Coronary artery (tissue), 2 donors: ENCODE measurements around the gene DUSP14.
A peak's percentile ranks its signal among the peaks of the same experiment; 100 is the strongest.

Experiments
- DNase-seq: peaks from one replicate; pipeline ENCODE4 v3.0.0-alpha.2; 2017; ENCODE audit warnings: low spot score
- H3K27ac ChIP-seq, 2 donors: fragments of 200-600 bp; sonication (generic); one replicate each; pipeline ENCODE4 v1.5.1; 2016 to 2019
- H3K4me3 ChIP-seq: fragments of 200-600 bp; sonication (generic); 2 replicates; pipeline ENCODE4 v1.5.1; 2016; ENCODE audit warnings: mild to moderate bottlenecking, moderate library complexity
- TF ChIP-seq, protein P1 (sequence below): fragments of 200-600 bp; sonication (generic); IDR thresholded peaks from one replicate; pipeline ENCODE4 v1.5.1; 2019; ENCODE audit warnings: antibody characterized with exemption

Gene DUSP14

GRCh38 chr17:37485938-37486570, 3.6 kb upstream of the DUSP14 start:
- H3K4me3 ChIP-seq: no peak overlapping the region
- no peak overlapping the region for H3K27ac ChIP-seq
- DNase-seq: no peak
- TF ChIP-seq, protein P1, sequence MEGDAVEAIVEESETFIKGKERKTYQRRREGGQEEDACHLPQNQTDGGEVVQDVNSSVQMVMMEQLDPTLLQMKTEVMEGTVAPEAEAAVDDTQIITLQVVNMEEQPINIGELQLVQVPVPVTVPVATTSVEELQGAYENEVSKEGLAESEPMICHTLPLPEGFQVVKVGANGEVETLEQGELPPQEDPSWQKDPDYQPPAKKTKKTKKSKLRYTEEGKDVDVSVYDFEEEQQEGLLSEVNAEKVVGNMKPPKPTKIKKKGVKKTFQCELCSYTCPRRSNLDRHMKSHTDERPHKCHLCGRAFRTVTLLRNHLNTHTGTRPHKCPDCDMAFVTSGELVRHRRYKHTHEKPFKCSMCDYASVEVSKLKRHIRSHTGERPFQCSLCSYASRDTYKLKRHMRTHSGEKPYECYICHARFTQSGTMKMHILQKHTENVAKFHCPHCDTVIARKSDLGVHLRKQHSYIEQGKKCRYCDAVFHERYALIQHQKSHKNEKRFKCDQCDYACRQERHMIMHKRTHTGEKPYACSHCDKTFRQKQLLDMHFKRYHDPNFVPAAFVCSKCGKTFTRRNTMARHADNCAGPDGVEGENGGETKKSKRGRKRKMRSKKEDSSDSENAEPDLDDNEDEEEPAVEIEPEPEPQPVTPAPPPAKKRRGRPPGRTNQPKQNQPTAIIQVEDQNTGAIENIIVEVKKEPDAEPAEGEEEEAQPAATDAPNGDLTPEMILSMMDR: no peak

DNA sequence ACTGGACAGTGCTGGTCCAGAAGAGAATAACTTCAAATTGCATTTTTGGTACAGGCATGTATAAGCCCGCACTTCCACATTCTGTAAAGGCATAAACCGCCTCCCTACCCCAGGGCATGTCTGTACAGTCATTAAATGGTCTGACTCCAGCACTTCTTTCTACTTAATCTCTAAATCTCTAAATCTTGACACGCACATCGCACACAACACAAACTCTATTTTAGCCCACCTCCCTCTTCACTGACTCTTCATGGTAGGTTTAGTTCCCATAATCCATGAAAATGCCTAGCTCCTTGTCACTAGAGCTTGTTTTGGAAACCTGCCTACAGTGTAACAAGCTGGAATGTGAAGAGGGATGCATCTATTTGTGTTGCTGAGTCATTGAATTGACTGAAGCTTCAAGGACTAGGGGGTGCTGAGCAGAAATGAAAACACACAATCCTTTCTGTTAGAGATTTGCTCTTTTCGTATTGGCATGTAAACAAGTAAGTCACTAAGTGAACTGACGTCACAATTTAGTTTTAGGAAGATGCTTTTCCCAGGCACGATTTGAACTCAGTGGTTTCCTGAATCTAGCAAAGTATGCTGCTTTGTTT, 1.6 kb upstream of the DUSP14 start:
- Histone ChIP-seq H3K27ac (peak overlapping the region; percentile 80 to 96), H3K4me3 (peak overlapping the region; percentile 97)
- DNase-seq: no peak
- TF ChIP-seq, protein P1: no peak

DNA sequence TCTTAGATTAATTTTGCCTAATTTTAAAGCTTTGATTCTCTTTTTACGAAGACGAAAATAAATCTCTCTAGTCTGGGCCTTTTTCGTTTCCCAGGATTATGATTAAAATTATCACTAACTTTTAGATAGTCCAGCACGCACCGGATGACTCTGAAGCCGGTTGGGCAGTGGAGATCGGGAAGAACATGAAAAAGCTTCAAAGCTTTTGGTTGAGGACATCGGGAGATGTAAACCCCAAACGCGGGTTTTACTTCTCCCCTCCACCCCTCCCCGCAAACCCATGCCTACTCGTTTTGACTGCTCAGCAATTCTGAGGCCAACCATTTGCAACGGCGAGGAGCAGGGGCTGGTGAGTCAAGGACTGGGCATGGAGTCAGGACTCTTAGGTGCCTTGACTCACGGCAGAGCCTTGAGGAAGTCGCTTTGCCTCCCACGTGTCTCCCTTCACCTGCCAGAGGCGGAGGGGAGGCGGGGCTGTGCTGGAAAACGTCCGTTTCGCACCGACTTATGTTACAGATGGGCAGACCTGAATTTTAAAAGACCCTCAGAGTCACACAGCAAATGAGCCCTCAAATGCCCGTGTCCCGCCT, 989 bp upstream of the DUSP14 start:
- TF ChIP-seq, protein P1: no peak
- peak; percentile 87 for DNase-seq
- Histone ChIP-seq H3K4me3 (peak overlapping the region; percentile 97), H3K27ac (peak overlapping the region; percentile 80 to 96)

DNA sequence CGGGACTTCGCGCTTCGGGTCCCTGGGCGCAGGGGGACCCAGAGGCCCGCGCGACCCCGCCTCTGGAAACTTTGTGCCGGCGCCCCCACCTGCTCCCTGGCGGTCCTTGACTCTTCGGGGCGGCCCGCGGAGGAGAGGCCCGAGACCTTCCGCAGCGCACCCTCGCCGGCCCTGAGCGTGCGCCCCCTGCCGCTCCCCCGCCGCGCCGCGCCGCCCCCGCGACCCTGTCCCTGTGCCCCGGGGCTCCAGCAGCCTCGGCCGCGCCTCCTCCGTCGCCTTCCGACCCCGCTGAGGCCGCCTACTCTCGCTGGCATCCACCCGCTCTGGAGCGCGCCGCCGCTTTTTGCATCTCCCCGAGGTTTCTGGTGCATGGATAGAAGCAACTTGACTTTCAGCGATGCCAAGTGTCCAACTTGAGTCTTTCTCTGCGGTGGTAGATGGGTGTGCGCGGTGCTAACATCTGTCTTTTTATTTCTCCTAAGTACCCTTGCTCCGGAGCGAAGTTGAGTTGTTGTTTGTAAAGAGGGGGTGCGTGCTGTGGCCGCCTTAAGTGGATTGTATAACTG, 414 bp downstream of the DUSP14 start:
- Histone ChIP-seq H3K4me3 (peak overlapping the region; percentile 97), H3K27ac (peak overlapping the region; percentile 80 to 96)
- TF ChIP-seq, protein P1: no peak
- peak; percentile 84 for DNase-seq

DNA sequence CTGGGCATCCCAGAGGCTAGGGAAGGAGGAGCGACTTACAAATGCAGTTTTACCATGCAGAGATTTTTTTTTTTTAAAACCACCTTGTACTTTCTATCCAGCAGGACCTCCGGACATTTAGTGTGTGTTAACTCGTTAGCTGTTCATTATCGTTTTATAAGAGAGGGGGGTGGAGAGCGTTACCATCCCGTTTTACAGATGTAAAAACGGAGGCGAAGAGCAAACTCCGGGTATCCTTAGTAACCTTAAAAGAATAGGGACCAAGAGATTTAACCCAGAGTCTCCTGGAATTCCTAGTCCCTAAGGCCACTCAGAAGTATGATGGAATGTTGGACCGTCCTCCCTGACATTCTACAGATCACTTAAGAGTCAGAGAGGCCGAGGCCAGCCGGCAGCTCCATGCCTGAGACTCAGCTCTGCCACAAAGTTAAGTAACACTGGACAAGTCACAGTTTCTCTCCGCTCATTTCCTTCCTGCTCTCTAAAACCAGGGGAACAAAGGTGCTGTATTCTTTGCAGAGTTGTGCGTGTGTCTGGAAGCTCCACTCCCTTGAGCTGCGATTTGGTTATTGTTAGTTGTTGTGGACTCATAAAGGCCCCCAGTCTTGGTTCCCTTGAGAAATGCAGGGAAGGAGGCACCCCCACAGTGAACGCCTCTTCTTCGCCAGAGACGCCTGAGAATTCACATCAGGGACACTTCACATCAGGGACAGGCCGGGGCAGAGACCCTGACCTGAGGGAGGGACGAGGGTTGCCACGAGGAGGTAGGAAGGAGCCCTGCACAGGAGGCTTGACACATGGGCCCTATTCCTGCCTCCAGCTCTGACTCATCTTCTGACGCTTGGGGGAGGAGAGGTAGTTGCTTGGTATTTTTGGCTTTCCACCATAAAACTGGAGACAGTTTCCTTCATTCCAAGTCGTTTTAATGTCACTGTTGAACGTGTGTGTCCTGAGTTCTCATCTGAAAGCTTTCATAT, 1.2 kb downstream of the DUSP14 start:
- Histone ChIP-seq H3K4me3 (peak overlapping the region; percentile 97), H3K27ac (peak overlapping the region; percentile 80 to 96)
- peak; percentile 85 for DNase-seq
- TF ChIP-seq, protein P1: no peak

DNA sequence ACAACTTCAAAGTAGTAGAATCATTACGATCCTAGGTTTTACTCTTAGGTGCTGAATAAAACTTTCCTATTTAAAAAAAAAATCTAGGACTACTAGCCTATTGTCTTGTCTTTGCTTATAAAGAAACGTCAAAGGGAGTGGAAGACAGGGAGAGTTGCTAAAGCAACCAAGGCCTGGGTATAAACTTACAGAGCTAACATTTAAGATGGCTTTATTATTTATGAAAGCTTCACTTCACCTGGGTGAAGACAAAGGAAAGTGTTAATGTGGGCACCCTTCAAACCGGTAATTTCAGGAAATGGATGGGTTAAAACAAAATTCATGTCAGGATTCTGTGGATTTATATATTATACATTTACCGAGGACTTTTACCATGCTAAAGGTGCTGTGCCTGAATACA, 2.5 kb downstream of the DUSP14 start:
- DNase-seq: no peak
- TF ChIP-seq, protein P1: no peak
- peak overlapping the region; percentile 97 for H3K4me3 ChIP-seq
- peak overlapping the region in 1 of 2 donors; percentile 96 for H3K27ac ChIP-seq
